Lower lobe of right lung (tissue), 2 donors: ENCODE results near the gene ANKRD28. TPM values are rescaled to one million over a fixed set of nuclear protein-coding genes. Genes with fewer than 3 reads are reported as not detected.
A peak's percentile ranks its signal among the peaks of the same experiment; 100 is the strongest.
"Not testable (repeated sequence)": the region's sequence is repeated elsewhere in the genome, so short reads cannot be mapped to it uniquely, and the experiment has no call there.

ENCODE experiments used
- ATAC-seq, 2 donors: fragments of 200-7000 bp; cut with Tn5 transposase; one replicate each; pipeline ENCODE4 v1.9.1; 2020 to 2022; ENCODE audit warnings: mild to moderate bottlenecking in 2 of 2, moderate library complexity in 2 of 2
- DNase-seq: peaks from one replicate; pipeline ENCODE4 v3.0.0-alpha.2; 2020
- H3K27ac ChIP-seq: fragments of 200-600 bp; one replicate; pipeline ENCODE4 v1.8.0; 2022
- H3K27me3 ChIP-seq: fragments of 200-600 bp; one replicate; pipeline ENCODE4 v1.8.0; 2022; ENCODE audit warnings: low read depth
- H3K36me3 ChIP-seq: fragments of 200-600 bp; one replicate; pipeline ENCODE4 v1.8.0; 2022; ENCODE audit warnings: mild to moderate bottlenecking
- H3K4me1 ChIP-seq: fragments of 200-600 bp; one replicate; pipeline ENCODE4 v1.8.0; 2022
- H3K4me3 ChIP-seq: fragments of 200-600 bp; one replicate; pipeline ENCODE4 v1.8.0; 2022; ENCODE audit warnings: mild to moderate bottlenecking
- H3K9me3 ChIP-seq: fragments of 200-600 bp; one replicate; pipeline ENCODE4 v1.8.0; 2022
- CTCF ChIP-seq: fragments of 200-600 bp; IDR thresholded peaks from one replicate; pipeline ENCODE4 v1.8.0; 2022; ENCODE audit warnings: antibody characterized with exemption, mild to moderate bottlenecking
- intact Hi-C: fragments of 100-400 bp; cut with DNase I; formaldehyde crosslinking; loops from one replicate; pipeline ENCODE4 v1.11.0; 2022
- total RNA-seq: library from RNA; stranded (reverse); fragmentation: NEBNext Ultra II Directional; extraction: Animal tissue kit (Norgen Biotek cat#: 25700); gene quantifications from one replicate; pipeline ENCODE4 v1.2.1, GENCODE V29; 2021
- donor health status: DM: no; HTN: yes; CAD: no; lungs with severe emphysema.

Gene ANKRD28
- total RNA-seq, 1 donor from 2014 or later = 57.2 TPM

GRCh38 chr3:15819576-15819975 lies 21.8 kb upstream of the ANKRD28 start:
- no peak overlapping the region for H3K4me3 ChIP-seq
- intact Hi-C loops = no loop called here
- ATAC-seq (no peak), DNase-seq (no peak)
- TF ChIP-seq CTCF = no peak
- H3K27ac ChIP-seq = no peak overlapping the region
- H3K9me3 ChIP-seq = no peaks in the 10 kb centered on the region
- peaks cover 19% of the 10 kb centered on the region for H3K4me1 ChIP-seq
- no peaks in the 10 kb centered on the region for H3K27me3 ChIP-seq
- no peaks in the 10 kb centered on the region for H3K36me3 ChIP-seq

- no peak for TF ChIP-seq CTCF
- Histone ChIP-seq H3K9me3 (no peaks in the 10 kb centered on the region), H3K27ac (no peak overlapping the region), H3K4me1 (peaks cover 19% of the 10 kb centered on the region), H3K36me3 (no peaks in the 10 kb centered on the region), H3K27me3 (no peaks in the 10 kb centered on the region), H3K4me3 (no peak overlapping the region)
- intact Hi-C loops = no loop called here
- DNase-seq = no peak
- no peak for ATAC-seq
These were observed 21.3 kb upstream of the ANKRD28 start for GRCh38 chr3:15819043-15819442.

GRCh38 chr3:15815696-15816095 lies 17.9 kb upstream of the ANKRD28 start:
- intact Hi-C loops = no loop called here
- ATAC-seq = peak; percentile 51 to 70
- DNase-seq = no peak

GRCh38 chr3:15813079-15813478 lies 15.3 kb upstream of the ANKRD28 start:
- H3K27ac ChIP-seq, DNase-seq, ATAC-seq, intact Hi-C loops, H3K36me3 ChIP-seq, H3K9me3 ChIP-seq, H3K27me3 ChIP-seq, H3K4me3 ChIP-seq: not testable (repeated sequence)
- peaks cover 29% of the 10 kb centered on the region for H3K4me1 ChIP-seq

More at GRCh38 chr3:15815696-15816095, 17.9 kb upstream of the ANKRD28 start:
- H3K36me3 ChIP-seq = no peaks in the 10 kb centered on the region
- peaks cover 24% of the 10 kb centered on the region for H3K4me1 ChIP-seq
- peak; percentile 46 for TF ChIP-seq CTCF
- no peaks in the 10 kb centered on the region for H3K27me3 ChIP-seq
- H3K27ac ChIP-seq = no peak overlapping the region
- no peak overlapping the region for H3K4me3 ChIP-seq
- H3K9me3 ChIP-seq = no peaks in the 10 kb centered on the region

- Histone ChIP-seq H3K36me3 (no peaks in the 10 kb centered on the region), H3K9me3 (no peaks in the 10 kb centered on the region), H3K4me1 (peaks cover 27% of the 10 kb centered on the region), H3K27ac (no peak overlapping the region), H3K27me3 (no peaks in the 10 kb centered on the region), H3K4me3 (no peak overlapping the region)
- ATAC-seq = no peak
- TF ChIP-seq CTCF = peak; percentile 51
- intact Hi-C loops = no loop called here
- no peak for DNase-seq
These were observed 14.4 kb upstream of the ANKRD28 start for GRCh38 chr3:15812183-15812582.

- DNase-seq = no peak
- no peaks in the 10 kb centered on the region for H3K9me3 ChIP-seq
- H3K4me1 ChIP-seq = peaks cover 17% of the 10 kb centered on the region
- no peaks in the 10 kb centered on the region for H3K27me3 ChIP-seq
- H3K4me3 ChIP-seq = no peak overlapping the region
- ATAC-seq = no peak
- no peak for TF ChIP-seq CTCF
- no peak overlapping the region for H3K27ac ChIP-seq
- H3K36me3 ChIP-seq = no peaks in the 10 kb centered on the region
- intact Hi-C loops = no loop called here
These were observed 12.9 kb upstream of the ANKRD28 start for GRCh38 chr3:15810702-15811101.
